PC-9 (cell line): ENCODE data around the gene WFDC8. TPM values are rescaled to one million over a fixed set of nuclear protein-coding genes. Genes with fewer than 3 reads are reported as not detected.

Experiments
- BruUV-seq: library from RNA; stranded (reverse); fragments of 400-500 nt; replicated peaks from 2 replicates; lab custom pipeline; 2021; lab: Mats Ljungman, UMichigan
- CTCF ChIA-PET: fragments of 300-600 bp; sonication (Branson Sonifier 250); formaldehyde crosslinking; loops from one replicate; lab custom pipeline; 2022; ENCODE audit warnings: antibody characterized with exemption; lab: Charles Lee
- POLR2A ChIA-PET: fragments of 300-600 bp; sonication (Branson Sonifier 250); formaldehyde crosslinking; loops from one replicate; lab custom pipeline; 2022; ENCODE audit warnings: antibody characterized with exemption; ENCODE audit not compliant: unreplicated experiment; lab: Charles Lee
- DNase-seq, 2 experiments: peaks; one replicate each; pipeline versions ENCODE4 v3.0.0 to v3.0.0-alpha.2; 2015 to 2022; ENCODE audit warnings: mixed read lengths in 1 of 2
- H2AFZ ChIP-seq: fragments of 200-600 bp; sonication (generic); 2 replicates; pipeline ENCODE4 v1.8.1; 2017; ENCODE audit warnings: antibody characterized with exemption
- H3F3A ChIP-seq: fragments of 200-600 bp; sonication (generic); 2 replicates; pipeline ENCODE4 v1.8.1; 2017; ENCODE audit warnings: antibody characterized with exemption, mild to moderate bottlenecking, low read depth; ENCODE audit not compliant: insufficient read depth
- H3K27ac ChIP-seq: fragments of 200-600 bp; sonication (generic); 2 replicates; pipeline ENCODE4 v1.6.1; 2016; ENCODE audit warnings: mixed run types
- H3K27me3 ChIP-seq: fragments of 200-600 bp; sonication (generic); 2 replicates; pipeline ENCODE4 v1.6.1; 2016; ENCODE audit warnings: low read depth, mixed run types; ENCODE audit not compliant: insufficient read depth
- H3K36me3 ChIP-seq: fragments of 200-600 bp; sonication (generic); 2 replicates; pipeline ENCODE4 v1.6.1; 2016; ENCODE audit warnings: low read depth, mixed run types
- H3K4me1 ChIP-seq: fragments of 200-600 bp; sonication (generic); replicated peaks from 2 replicates; pipeline ENCODE4 v1.6.1; 2016; ENCODE audit warnings: mixed run types; ENCODE audit not compliant: insufficient read depth
- H3K4me2 ChIP-seq: fragments of 200-600 bp; sonication (generic); 2 replicates; pipeline ENCODE4 v1.6.1; 2017; ENCODE audit warnings: mixed run types
- H3K4me3 ChIP-seq: fragments of 200-600 bp; sonication (generic); 2 replicates; pipeline ENCODE4 v1.6.1; 2016; ENCODE audit warnings: mixed run types
- H3K79me2 ChIP-seq: fragments of 200-600 bp; sonication (generic); 2 replicates; pipeline ENCODE4 v1.6.1; 2017; ENCODE audit warnings: low read depth, mixed run types
- H3K9me2 ChIP-seq: fragments of 200-600 bp; sonication (generic); 2 replicates; pipeline ENCODE4 v1.8.1; 2017; ENCODE audit warnings: mild to moderate bottlenecking; ENCODE audit not compliant: insufficient read depth
- H3K9me3 ChIP-seq: fragments of 200-600 bp; sonication (generic); 2 replicates; pipeline ENCODE4 v1.8.1; 2016; ENCODE audit warnings: low read depth; ENCODE audit not compliant: insufficient read depth
- H4K20me1 ChIP-seq: fragments of 200-600 bp; sonication (generic); 2 replicates; pipeline ENCODE4 v1.8.1; 2017; ENCODE audit not compliant: insufficient read depth
- EZH2 ChIP-seq: fragments of 200-600 bp; sonication (generic); IDR thresholded peaks from 2 replicates; pipeline ENCODE4 v1.8.0; 2017; ENCODE audit warnings: antibody characterized with exemption, low read depth
- intact Hi-C: fragments of 100-400 bp; cut with micrococcal nuclease; formaldehyde crosslinking; loops from one replicate; pipeline ENCODE4 v1.10.0; 2022; ENCODE audit not compliant: unreplicated experiment
- total RNA-seq: library from RNA; stranded (reverse); gene quantifications from 2 replicates; pipeline ENCODE4 v1.2.3, GENCODE V29; 2021
- TF ChIP-seq, protein P1 (sequence below): fragments of 200-600 bp; sonication (generic); conservative IDR thresholded peaks from 2 replicates; pipeline ENCODE4 v1.6.1; 2017; ENCODE audit warnings: mixed run types, antibody characterized with exemption, mild to moderate bottlenecking, moderate library complexity

WFDC8 gene
- total RNA-seq, 1 experiment from 2014 or later: not detected

DNA sequence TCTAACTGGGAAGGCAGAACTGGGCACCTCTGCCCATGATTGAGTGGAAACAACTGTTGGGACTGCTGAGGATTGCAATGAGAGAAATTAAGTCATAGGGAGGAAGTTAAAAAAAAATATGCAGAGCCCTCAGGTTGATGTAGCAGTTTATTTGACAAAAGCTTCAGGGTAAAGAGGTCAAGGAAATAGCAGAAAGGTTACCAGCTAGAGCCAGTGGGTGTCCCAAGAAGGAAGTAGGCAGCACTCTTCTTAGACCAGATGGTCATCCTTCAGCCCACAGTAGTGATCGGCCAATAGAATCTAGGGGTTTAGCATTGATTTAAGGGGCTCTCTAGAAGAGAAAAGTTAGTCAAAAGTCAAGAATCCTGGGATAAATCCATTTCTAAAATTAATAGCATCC lies 28.7 kb upstream of the WFDC8 start:
- H3K27me3 ChIP-seq: no peaks in the 10 kb centered on the region
- H3K4me3 ChIP-seq: no peak overlapping the region
- no peak overlapping the region for H2AFZ ChIP-seq
- no peaks in the 10 kb centered on the region for H3F3A ChIP-seq
- H3K27ac ChIP-seq: no peak overlapping the region
- no peaks in the 10 kb centered on the region for H3K79me2 ChIP-seq
- TF ChIP-seq EZH2: no peak
- TF ChIP-seq, protein P1, sequence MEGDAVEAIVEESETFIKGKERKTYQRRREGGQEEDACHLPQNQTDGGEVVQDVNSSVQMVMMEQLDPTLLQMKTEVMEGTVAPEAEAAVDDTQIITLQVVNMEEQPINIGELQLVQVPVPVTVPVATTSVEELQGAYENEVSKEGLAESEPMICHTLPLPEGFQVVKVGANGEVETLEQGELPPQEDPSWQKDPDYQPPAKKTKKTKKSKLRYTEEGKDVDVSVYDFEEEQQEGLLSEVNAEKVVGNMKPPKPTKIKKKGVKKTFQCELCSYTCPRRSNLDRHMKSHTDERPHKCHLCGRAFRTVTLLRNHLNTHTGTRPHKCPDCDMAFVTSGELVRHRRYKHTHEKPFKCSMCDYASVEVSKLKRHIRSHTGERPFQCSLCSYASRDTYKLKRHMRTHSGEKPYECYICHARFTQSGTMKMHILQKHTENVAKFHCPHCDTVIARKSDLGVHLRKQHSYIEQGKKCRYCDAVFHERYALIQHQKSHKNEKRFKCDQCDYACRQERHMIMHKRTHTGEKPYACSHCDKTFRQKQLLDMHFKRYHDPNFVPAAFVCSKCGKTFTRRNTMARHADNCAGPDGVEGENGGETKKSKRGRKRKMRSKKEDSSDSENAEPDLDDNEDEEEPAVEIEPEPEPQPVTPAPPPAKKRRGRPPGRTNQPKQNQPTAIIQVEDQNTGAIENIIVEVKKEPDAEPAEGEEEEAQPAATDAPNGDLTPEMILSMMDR: no peak
- peaks cover 13% of the 10 kb centered on the region; the same call in 1 of the 2 replicates for H3K9me3 ChIP-seq
- H3K4me1 ChIP-seq: no peaks in the 10 kb centered on the region
- H3K36me3 ChIP-seq: no peaks in the 10 kb centered on the region
- POLR2A ChIA-PET: no interaction called here
- H4K20me1 ChIP-seq: no peaks in the 10 kb centered on the region
- intact Hi-C loops: no loop called here
- DNase-seq: no peak
- CTCF ChIA-PET: no interaction called here
- H3K4me2 ChIP-seq: no peak overlapping the region
- no TSS peak for BruUV-seq
- no peaks in the 10 kb centered on the region for H3K9me2 ChIP-seq

DNA sequence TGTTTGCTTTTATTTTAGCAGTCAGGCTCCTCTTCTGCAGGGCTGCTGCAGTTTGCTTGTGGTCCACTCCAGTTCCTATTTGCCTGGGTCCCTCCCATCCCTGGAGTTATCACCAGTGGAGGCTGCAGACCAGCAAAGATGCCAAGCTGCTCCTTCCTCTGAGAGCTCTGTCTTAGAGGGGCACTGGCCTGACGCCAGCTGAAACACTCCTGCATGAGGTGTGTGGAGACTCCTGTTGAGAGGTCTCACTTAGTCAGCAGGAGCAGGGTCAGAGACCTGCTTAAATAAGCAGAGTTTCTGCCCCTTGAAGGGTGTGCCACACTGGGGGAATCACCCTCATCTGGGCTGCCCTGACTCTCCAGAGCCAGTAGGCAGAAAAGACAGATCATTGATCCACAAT lies 16.2 kb upstream of the WFDC8 start:
- no peak overlapping the region for H3K27ac ChIP-seq
- POLR2A ChIA-PET: interaction anchor here (0.6 kb wide), 1 partner anchor 185 kb away, joined by 8 read pairs; no protein-coding TSS in a partner anchor
- no peak overlapping the region for H2AFZ ChIP-seq
- H3K9me2 ChIP-seq: no peaks in the 10 kb centered on the region
- no peaks in the 10 kb centered on the region for H3K4me1 ChIP-seq
- H3K79me2 ChIP-seq: no peaks in the 10 kb centered on the region
- peaks cover 8% of the 10 kb centered on the region; the same call in 1 of the 2 replicates for H3K27me3 ChIP-seq
- CTCF ChIA-PET: interaction anchor here (1.3 kb wide), 1 partner anchor 176 kb away, joined by 4 read pairs; no protein-coding TSS in a partner anchor
- no peak for DNase-seq
- no peak overlapping the region for H3K4me3 ChIP-seq
- intact Hi-C loops: loop anchor here (10.0 kb wide), 1 partner anchor 400 kb away; no protein-coding TSS in a partner anchor
- no peak overlapping the region for H3K4me2 ChIP-seq
- no peaks in the 10 kb centered on the region for H3F3A ChIP-seq
- no TSS peak for BruUV-seq
- H4K20me1 ChIP-seq: no peaks in the 10 kb centered on the region
- TF ChIP-seq, protein P1: no peak
- TF ChIP-seq EZH2: no peak
- H3K9me3 ChIP-seq: no peaks in the 10 kb centered on the region
- H3K36me3 ChIP-seq: no peaks in the 10 kb centered on the region

DNA sequence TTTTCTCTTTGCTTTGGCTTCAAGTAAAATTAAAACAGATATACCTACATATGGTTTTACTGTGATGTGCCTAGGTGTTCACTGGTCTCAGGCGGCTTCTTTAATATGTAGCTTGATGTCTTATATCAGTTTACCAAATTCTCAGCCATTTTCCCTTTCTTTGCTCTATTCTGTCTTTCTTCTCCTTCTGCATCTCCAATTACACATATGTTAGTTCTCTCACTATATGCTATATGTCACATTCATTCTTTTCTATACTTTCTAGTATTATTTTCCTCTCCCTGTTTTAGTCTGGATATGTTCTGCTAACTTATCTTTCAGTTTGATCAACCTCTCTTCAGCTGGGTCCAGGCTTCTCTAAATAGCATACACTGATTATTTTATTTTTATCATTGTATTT lies 14.4 kb upstream of the WFDC8 start:
- Histone ChIP-seq H3K4me2 (no peak overlapping the region), H3K9me3 (no peaks in the 10 kb centered on the region), H3F3A (no peaks in the 10 kb centered on the region), H3K27me3 (peaks cover 8% of the 10 kb centered on the region; the same call in 1 of the 2 replicates), H3K36me3 (no peaks in the 10 kb centered on the region), H3K27ac (no peak overlapping the region), H2AFZ (no peak overlapping the region), H3K79me2 (no peaks in the 10 kb centered on the region), H3K4me1 (no peaks in the 10 kb centered on the region), H4K20me1 (no peaks in the 10 kb centered on the region), H3K9me2 (no peaks in the 10 kb centered on the region), H3K4me3 (no peak overlapping the region)
- no TSS peak for BruUV-seq
- ChIA-PET CTCF (no interaction called here), POLR2A (interaction anchor here (0.6 kb wide), 2 partner anchors 101 to 202 kb away, joined by 3 to 4 read pairs; no protein-coding TSS in a partner anchor)
- no peak for DNase-seq
- TF ChIP-seq, protein P1: no peak
- no peak for TF ChIP-seq EZH2
- intact Hi-C loops: loop anchor here (5.0 to 10.0 kb wide), 3 partner anchors 136 to 401 kb away; no protein-coding TSS in a partner anchor
